ENCODE measurements around the gene HIC1.
"Not testable (repeated sequence)": the region's sequence is repeated elsewhere in the genome, so short reads cannot be mapped to it uniquely, and the experiment has no call there.

Gene HIC1

GRCh38 chr17:2012499-2012898 is 42.4 kb upstream of the HIC1 start:
- no peak for TF ChIP-seq CTCF (IDR thresholded peaks at IDR 0.05)
- Histone ChIP-seq H3K27ac (peak overlapping the region; percentile 77 to 79), H3K4me1 (peaks cover 0 to 47% (median 44%) of the 10 kb centered on the region in 4 donors), H3K36me3 (no peaks in the 10 kb centered on the region), H3K4me3 (peak overlapping the region in 1 of 2 donors; percentile 28), H3K9me3 (no peaks in the 10 kb centered on the region), H3K27me3 (no peaks in the 10 kb centered on the region)
- intact Hi-C loops (cut with DNase I; ENCODE audit: low total_unique reads) = no loop called here
- DNase-seq = no peak

GRCh38 chr17:2013220-2013993 is 41.5 kb upstream of the HIC1 start:
- H3K4me1 ChIP-seq = peaks cover 0 to 47% (median 44%) of the 10 kb centered on the region in 4 donors
- peak overlapping the region; percentile 77 to 79 for H3K27ac ChIP-seq
- H3K9me3 ChIP-seq; H3K36me3 ChIP-seq; H3K27me3 ChIP-seq; H3K4me3 ChIP-seq; DNase-seq; intact Hi-C loops (cut with DNase I; ENCODE audit: low total_unique reads): not testable (repeated sequence)

- TF ChIP-seq CTCF (IDR thresholded peaks at IDR 0.05) = no peak
- Histone ChIP-seq H3K4me3 (no peak overlapping the region), H3K4me1 (peaks cover 0 to 47% (median 44%) of the 10 kb centered on the region in 4 donors), H3K27me3 (no peaks in the 10 kb centered on the region), H3K27ac (peak overlapping the region; percentile 37 to 79), H3K36me3 (no peaks in the 10 kb centered on the region), H3K9me3 (no peaks in the 10 kb centered on the region)
- intact Hi-C loops (cut with DNase I; ENCODE audit: low total_unique reads) = no loop called here
- peak in 1 of 2 donors; percentile 86 for DNase-seq
Observed at GRCh38 chr17:2013994-2014317, 40.9 kb upstream of the HIC1 start.

- TF ChIP-seq CTCF (IDR thresholded peaks at IDR 0.05) = no peak
- Histone ChIP-seq H3K4me1 (peaks cover 0 to 47% (median 44%) of the 10 kb centered on the region in 4 donors), H3K27me3 (no peaks in the 10 kb centered on the region), H3K9me3 (no peaks in the 10 kb centered on the region), H3K27ac (no peak overlapping the region), H3K36me3 (no peaks in the 10 kb centered on the region), H3K4me3 (no peak overlapping the region)
- intact Hi-C loops (cut with DNase I; ENCODE audit: low total_unique reads) = no loop called here
- DNase-seq = no peak
Observed at GRCh38 chr17:2015314-2015713, 39.6 kb upstream of the HIC1 start.

- Histone ChIP-seq H3K27me3 (no peaks in the 10 kb centered on the region), H3K36me3 (no peaks in the 10 kb centered on the region), H3K9me3 (no peaks in the 10 kb centered on the region), H3K4me3 (no peak overlapping the region), H3K27ac (no peak overlapping the region), H3K4me1 (peaks cover 0 to 40% (median 37%) of the 10 kb centered on the region in 4 donors)
- no peak for TF ChIP-seq CTCF (IDR thresholded peaks at IDR 0.05)
- intact Hi-C loops (cut with DNase I; ENCODE audit: low total_unique reads) = no loop called here
- DNase-seq = no peak
Observed at GRCh38 chr17:2016494-2016893, 38.4 kb upstream of the HIC1 start.

- Histone ChIP-seq H3K36me3 (no peaks in the 10 kb centered on the region), H3K27ac (no peak overlapping the region), H3K4me3 (no peak overlapping the region), H3K9me3 (no peaks in the 10 kb centered on the region), H3K27me3 (no peaks in the 10 kb centered on the region), H3K4me1 (peaks cover 0 to 31% (median 28%) of the 10 kb centered on the region in 4 donors)
- no peak for DNase-seq
- no peak for TF ChIP-seq CTCF (IDR thresholded peaks at IDR 0.05)
- intact Hi-C loops (cut with DNase I; ENCODE audit: low total_unique reads) = no loop called here
Observed at GRCh38 chr17:2017274-2017941, 37.5 kb upstream of the HIC1 start.
